ENCODE data around the gene GOLIM4. TPM values are rescaled to one million over a fixed set of nuclear protein-coding genes. Genes with fewer than 3 reads are reported as not detected.

The GOLIM4 gene
- total and polyA plus RNA-seq, 7 donors: 8.6 to 34.1 (median 13.4) TPM

DNA sequence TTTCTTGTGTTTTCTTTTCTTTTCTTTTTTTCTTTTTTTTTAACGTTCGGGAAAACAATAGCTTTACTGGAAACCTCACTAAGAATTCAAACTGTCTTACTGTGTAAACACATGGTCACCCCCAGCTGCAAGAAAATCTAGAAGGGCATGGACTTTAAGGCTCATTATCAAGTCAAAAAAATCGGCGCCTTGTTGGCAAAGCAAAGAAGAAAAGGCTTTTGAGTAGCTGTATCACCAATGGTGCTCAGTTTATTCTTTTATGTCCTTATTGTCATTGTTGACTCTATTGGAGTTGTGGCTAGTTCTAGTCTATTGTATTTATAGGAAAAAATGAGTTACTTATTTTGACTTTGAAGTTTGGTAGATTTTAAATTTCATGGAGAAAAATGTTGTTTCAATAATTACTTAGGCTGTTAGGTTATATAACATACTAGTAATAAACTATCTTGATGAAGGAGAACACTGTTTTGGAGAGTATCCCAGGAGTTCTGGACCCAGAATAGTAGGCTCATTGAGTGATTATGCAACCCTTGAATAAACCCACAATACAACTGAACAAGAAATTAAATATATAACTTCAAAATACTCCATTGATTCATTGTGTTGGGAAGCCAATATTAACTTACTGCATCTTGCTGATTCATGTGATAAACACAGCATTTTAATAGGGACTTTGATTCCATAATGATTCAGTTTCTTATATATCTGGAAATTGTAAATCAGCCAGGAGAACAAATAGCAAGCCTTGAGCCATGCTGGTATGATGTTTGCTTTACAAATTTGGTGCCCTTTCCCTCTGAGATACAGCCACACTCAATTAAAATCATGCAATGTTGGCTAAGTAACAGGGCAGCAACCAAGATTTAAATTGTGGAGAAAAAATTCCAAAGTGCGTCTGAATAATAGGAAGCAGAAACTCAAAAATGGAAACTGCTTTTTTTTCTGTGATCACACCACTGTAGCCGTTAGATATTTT lies 27.8 kb upstream of the GOLIM4 start:
- DNase-seq: no peak
- intact Hi-C loops (cut with DNase I): loop anchor here in 1 of 2 donors (5.0 kb wide), 1 partner anchor 34 kb away; no protein-coding TSS in a partner anchor
- peaks cover 22% of the 10 kb centered on the region for H3K4me1 ChIP-seq
- no peak overlapping the region for H3K4me3 ChIP-seq
- no peak for ATAC-seq
- no peak overlapping the region for H3K27ac ChIP-seq
- 25 to 32% (median 26%) methylated on average over 6 of the region's 6 CpGs for WGBS, 3 donors
- TF ChIP-seq, protein P1, sequence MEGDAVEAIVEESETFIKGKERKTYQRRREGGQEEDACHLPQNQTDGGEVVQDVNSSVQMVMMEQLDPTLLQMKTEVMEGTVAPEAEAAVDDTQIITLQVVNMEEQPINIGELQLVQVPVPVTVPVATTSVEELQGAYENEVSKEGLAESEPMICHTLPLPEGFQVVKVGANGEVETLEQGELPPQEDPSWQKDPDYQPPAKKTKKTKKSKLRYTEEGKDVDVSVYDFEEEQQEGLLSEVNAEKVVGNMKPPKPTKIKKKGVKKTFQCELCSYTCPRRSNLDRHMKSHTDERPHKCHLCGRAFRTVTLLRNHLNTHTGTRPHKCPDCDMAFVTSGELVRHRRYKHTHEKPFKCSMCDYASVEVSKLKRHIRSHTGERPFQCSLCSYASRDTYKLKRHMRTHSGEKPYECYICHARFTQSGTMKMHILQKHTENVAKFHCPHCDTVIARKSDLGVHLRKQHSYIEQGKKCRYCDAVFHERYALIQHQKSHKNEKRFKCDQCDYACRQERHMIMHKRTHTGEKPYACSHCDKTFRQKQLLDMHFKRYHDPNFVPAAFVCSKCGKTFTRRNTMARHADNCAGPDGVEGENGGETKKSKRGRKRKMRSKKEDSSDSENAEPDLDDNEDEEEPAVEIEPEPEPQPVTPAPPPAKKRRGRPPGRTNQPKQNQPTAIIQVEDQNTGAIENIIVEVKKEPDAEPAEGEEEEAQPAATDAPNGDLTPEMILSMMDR (IDR thresholded peaks at IDR 0.05): no peak
- H3K9me3 ChIP-seq: peaks cover 5% of the 10 kb centered on the region
- no peaks in the 10 kb centered on the region for H3K36me3 ChIP-seq (ENCODE audit: insufficient read depth in 1 of 2, low read depth in 1 of 2)
- H3K27me3 ChIP-seq (ENCODE audit: insufficient read depth in 3 of 3, low read length in 2 of 3): no peaks in the 10 kb centered on the region

DNA sequence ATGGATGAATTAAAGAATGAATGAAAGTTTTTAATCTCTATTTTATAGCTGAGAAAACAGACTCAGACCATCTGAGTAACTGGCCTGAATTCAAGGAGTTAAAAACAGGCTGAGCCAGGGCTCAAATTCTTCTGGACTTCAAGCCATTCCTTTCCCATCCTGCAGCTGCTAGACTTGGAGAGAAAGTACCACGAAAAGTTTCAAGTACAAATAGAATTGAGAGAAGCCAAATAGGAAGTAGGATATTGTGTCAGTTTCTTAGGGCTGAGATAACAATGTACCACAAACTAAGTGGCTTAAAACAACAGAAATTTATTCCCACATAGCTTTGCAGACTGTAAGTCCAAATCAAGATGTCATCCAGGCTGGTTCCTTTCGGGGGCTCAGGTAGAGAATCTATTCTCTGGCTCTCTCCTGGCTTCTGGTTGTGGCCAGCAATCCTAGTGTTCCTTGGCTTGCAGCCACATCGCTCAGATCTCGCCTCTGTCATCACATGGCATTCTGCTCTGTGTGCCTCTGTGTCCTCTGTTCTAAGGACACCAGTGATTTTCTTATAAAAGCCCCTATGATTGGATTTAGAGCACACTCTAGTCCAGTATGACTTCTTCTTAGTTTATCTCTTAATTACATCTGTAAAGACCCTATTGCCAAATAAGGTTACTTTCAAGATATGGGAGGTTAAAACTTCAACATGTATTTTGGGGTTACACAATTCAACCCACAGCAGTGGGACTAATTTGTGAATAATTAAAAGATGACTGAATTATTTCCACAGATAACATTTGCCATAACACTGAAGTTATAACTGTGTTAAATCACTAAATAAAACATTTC lies 25.7 kb upstream of the GOLIM4 start:
- DNase-seq (peak; percentile 48 to 58), ATAC-seq (peak; percentile 48 to 82 (median 72))
- WGBS, 3 donors: 10 to 19% (median 15%) methylated on average over 4 of the region's 4 CpGs
- peaks cover 25% of the 10 kb centered on the region for H3K4me1 ChIP-seq
- no peak overlapping the region for H3K27ac ChIP-seq
- H3K4me3 ChIP-seq: no peak overlapping the region
- peaks cover under 1% of the 10 kb centered on the region for H3K9me3 ChIP-seq
- no peaks in the 10 kb centered on the region for H3K27me3 ChIP-seq (ENCODE audit: insufficient read depth in 3 of 3, low read length in 2 of 3)
- no peaks in the 10 kb centered on the region for H3K36me3 ChIP-seq (ENCODE audit: insufficient read depth in 1 of 2, low read depth in 1 of 2)
- intact Hi-C loops (cut with DNase I): loop anchor here in 1 of 2 donors (5.0 kb wide), 1 partner anchor 36 kb away; no protein-coding TSS in a partner anchor
- TF ChIP-seq, protein P1 (IDR thresholded peaks at IDR 0.05): no peak

DNA sequence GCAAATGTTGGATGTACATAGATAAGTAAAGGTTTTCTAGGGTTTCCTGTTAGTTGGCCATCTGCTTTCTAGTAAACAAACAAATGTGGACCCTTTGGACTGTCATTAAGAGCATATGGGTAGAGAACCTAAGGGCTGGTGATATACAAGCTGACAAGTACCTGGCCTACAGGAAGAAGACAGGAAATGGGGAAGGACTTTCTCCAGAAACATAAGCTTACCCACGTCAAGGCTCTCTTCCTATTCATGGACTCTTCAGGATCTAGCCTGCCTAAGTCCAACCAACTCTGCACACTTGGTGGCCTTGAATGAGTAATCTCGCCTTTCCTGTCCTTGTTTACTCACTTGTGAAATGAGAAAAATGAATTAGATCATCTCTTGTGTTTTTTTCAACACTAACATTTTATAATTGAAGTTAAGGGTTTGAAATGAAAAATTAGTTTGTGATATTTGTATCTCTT lies 22.2 kb upstream of the GOLIM4 start:
- WGBS, 3 donors: 56 to 75% (median 61%) methylated on average over 2 of the region's 2 CpGs
- H3K4me3 ChIP-seq: no peak overlapping the region
- peaks cover 10% of the 10 kb centered on the region for H3K4me1 ChIP-seq
- intact Hi-C loops (cut with DNase I): no loop called here
- peak in 3 of 4 donors; percentile 22 to 42 (median 29) for ATAC-seq
- no peaks in the 10 kb centered on the region for H3K27me3 ChIP-seq (ENCODE audit: insufficient read depth in 3 of 3, low read length in 2 of 3)
- no peak for DNase-seq
- no peak overlapping the region for H3K27ac ChIP-seq
- H3K36me3 ChIP-seq (ENCODE audit: insufficient read depth in 1 of 2, low read depth in 1 of 2): no peaks in the 10 kb centered on the region
- H3K9me3 ChIP-seq: no peaks in the 10 kb centered on the region
- TF ChIP-seq, protein P1 (IDR thresholded peaks at IDR 0.05): no peak

DNA sequence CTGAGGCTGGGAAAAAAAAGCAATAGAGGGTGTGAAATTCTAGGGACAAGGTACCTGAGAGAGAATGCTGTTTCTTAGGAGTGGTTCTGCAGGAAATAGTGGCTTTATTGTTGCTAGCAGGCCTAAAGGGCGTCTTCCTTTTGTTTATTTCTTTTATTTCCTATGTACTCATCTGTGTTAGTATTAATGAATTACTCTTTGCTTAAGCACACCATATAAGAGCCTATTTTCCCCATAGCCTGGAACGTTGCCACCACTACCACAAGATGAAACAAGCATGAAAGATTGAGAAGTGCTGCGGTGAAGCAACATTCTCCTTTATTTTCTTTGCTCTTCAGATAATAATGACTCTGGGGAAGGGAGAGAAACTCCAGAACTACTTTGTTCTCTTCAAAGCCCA lies 21.3 kb upstream of the GOLIM4 start:
- WGBS, 3 donors: 47 to 59% (median 54%) methylated on average over 3 of the region's 3 CpGs
- no peak for ATAC-seq
- no peak overlapping the region for H3K4me3 ChIP-seq
- H3K27ac ChIP-seq: no peak overlapping the region
- H3K27me3 ChIP-seq (ENCODE audit: insufficient read depth in 3 of 3, low read length in 2 of 3): no peaks in the 10 kb centered on the region
- intact Hi-C loops (cut with DNase I): no loop called here
- peaks cover 10% of the 10 kb centered on the region for H3K4me1 ChIP-seq
- DNase-seq: no peak
- H3K36me3 ChIP-seq (ENCODE audit: insufficient read depth in 1 of 2, low read depth in 1 of 2): no peaks in the 10 kb centered on the region
- no peaks in the 10 kb centered on the region for H3K9me3 ChIP-seq
- TF ChIP-seq, protein P1 (IDR thresholded peaks at IDR 0.05): no peak

All from psoas muscle (tissue), 8 donors.